ENCODE measurements around the gene ZNF467.
A peak's percentile ranks its signal among the peaks of the same experiment; 100 is the strongest.

- peak in 11 of 12 donors; percentile 12 to 45 (median 30) for TF ChIP-seq CTCF (IDR thresholded peaks at IDR 0.05)
- no peak for TF ChIP-seq POLR2A (IDR thresholded peaks at IDR 0.05)
Observed at GRCh38 chr7:149787428-149788299, 14.3 kb upstream of the ZNF467 start.
